Duodenal mucosa (tissue), 2 donors: ENCODE results near the gene GRID1.

Source experiments
- H3K27ac ChIP-seq: one replicate; pipeline ENCODE4 v1.7.0; 2013; ENCODE audit warnings: low read depth, low read length
- H3K27me3 ChIP-seq, 2 donors: one replicate each; pipeline ENCODE4 v1.7.0; 2013; ENCODE audit warnings: low read length in 2 of 2, control low read depth in 1 of 2; ENCODE audit not compliant: insufficient read depth in 2 of 2, control insufficient read depth in 1 of 2
- H3K36me3 ChIP-seq, 2 donors: one replicate each; pipeline ENCODE4 v1.7.0; 2013; ENCODE audit warnings: low read length in 2 of 2, control low read depth in 1 of 2; ENCODE audit not compliant: insufficient read depth in 2 of 2, control insufficient read depth in 1 of 2
- H3K4me1 ChIP-seq, 2 donors: one replicate each; pipeline ENCODE4 v1.7.0; 2013; ENCODE audit warnings: low read length in 2 of 2, control low read depth in 1 of 2; ENCODE audit not compliant: insufficient read depth in 2 of 2, control insufficient read depth in 1 of 2
- H3K4me3 ChIP-seq, 2 donors: one replicate each; pipeline ENCODE4 v1.7.0; 2013; ENCODE audit warnings: low read length in 2 of 2, low read depth in 1 of 2
- H3K9ac ChIP-seq, 2 donors: one replicate each; pipeline ENCODE4 v1.7.0; 2013; ENCODE audit warnings: low read length in 2 of 2, low read depth in 1 of 2
- H3K9me3 ChIP-seq, 2 donors: one replicate each; pipeline ENCODE4 v1.7.0; 2013; ENCODE audit warnings: low read length in 2 of 2, control low read depth in 1 of 2; ENCODE audit not compliant: control insufficient read depth in 1 of 2

The GRID1 gene

DNA sequence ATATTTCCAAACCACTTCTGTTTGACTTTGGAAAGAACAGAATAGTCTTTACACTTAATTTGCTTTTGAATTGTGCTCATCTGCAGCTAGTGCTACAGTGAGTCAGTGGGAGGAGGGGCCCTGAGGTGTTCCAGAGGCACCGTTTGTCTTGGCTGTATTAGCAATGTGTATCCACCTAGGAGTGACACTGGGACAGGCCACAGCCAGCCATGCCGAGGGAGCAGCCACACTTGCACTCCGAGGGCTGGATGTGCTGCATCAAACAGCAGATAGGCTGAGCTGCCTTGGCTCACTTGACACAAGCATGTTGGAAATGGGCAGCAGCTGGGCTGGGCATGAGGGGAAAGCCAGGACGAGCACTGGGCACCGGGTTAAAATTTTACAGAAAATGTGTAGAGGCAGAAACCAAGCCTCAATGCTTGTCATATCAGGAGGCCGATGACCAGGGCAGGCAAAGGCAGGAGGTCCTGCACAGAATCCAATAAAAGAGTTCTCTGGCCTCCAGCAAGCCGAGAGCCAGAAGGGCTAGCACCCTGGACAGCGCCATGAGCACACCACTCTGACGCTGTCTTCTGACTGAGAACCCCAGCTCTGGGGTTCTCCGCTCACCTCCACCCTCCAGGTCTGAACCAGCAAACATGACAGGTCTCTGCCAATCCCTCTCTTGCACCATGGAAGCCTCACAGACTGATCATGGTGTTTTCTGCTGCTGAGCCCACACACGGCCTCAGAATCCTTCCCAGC lies 163.3 kb downstream of the GRID1 start:
- Histone ChIP-seq H3K9me3 (no peaks in the 10 kb centered on the region), H3K27ac (no peak overlapping the region), H3K27me3 (no peaks in the 10 kb centered on the region), H3K9ac (no peak overlapping the region), H3K4me1 (no peaks in the 10 kb centered on the region), H3K4me3 (no peak overlapping the region), H3K36me3 (no peaks in the 10 kb centered on the region)

DNA sequence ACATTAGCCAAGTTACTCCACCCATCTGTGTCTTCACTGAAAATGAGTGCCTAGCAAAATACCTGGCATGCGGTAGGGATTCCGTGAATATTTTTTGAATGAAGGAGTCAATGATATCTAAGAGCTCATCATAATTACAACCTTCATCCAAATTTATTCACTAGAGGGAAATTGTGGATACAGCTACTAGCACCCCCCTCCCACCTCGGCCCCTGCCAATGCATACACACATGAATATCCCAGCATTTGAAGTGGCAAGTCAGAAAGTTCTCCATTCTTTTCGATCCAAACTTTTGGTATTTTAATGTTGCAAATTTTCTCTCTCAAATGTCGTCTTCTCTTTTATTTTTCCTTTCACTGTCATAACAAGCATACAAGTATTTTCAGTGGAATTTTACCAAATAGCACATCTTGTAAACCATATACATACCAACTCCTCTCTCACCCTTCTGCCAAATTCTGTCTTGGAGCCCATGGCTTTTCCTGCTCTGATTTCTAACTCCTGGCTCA lies 164.3 kb downstream of the GRID1 start:
- Histone ChIP-seq H3K4me3 (no peak overlapping the region), H3K9ac (no peak overlapping the region), H3K36me3 (no peaks in the 10 kb centered on the region), H3K4me1 (no peaks in the 10 kb centered on the region), H3K27me3 (no peaks in the 10 kb centered on the region), H3K9me3 (no peaks in the 10 kb centered on the region), H3K27ac (no peak overlapping the region)

DNA sequence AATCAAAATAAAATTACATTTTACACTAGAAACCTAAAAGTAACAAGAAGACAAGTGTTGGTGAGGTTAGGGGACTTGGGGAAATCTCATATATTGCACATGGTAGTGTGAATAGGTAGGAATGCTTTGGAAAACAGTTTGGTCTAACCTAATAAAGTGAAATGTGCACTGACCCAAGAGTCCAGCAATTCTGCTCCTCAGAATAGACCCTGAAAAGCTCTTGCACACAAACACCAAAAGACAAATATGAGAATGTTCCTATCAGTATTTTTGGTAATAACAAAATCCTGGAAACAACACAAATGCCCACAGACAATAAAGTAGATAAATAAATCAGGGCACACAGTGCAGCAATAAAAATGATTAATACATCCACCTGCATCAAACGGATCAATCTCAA lies 165.7 kb downstream of the GRID1 start:
- Histone ChIP-seq H3K4me1 (no peaks in the 10 kb centered on the region), H3K9ac (no peak overlapping the region), H3K9me3 (no peaks in the 10 kb centered on the region), H3K27ac (no peak overlapping the region), H3K36me3 (no peaks in the 10 kb centered on the region), H3K4me3 (no peak overlapping the region), H3K27me3 (peaks cover 0 to 2% of the 10 kb centered on the region in 2 donors)

DNA sequence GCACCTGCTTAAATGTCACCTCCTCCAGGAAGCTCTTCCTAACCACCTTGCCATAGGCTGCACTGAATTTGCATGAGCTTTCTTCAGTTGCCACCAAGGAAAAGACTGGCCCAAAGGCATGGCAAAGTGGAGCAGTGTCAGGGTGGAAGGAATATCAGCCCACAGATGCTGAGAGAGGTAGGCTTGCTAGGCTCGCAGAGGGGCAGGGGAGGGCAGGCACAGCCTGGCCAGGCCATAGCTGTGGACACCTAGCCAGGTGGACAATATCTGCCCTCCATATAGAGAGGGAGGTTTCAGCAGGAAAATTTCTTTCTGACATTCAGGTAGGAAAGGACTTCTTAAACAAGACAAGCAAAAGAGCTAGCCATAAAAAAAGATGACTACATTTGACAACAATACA lies 166.3 kb downstream of the GRID1 start:
- Histone ChIP-seq H3K27ac (no peak overlapping the region), H3K9ac (no peak overlapping the region), H3K36me3 (no peaks in the 10 kb centered on the region), H3K4me1 (no peaks in the 10 kb centered on the region), H3K4me3 (no peak overlapping the region), H3K9me3 (no peaks in the 10 kb centered on the region), H3K27me3 (peaks cover 0 to 2% of the 10 kb centered on the region in 2 donors)

DNA sequence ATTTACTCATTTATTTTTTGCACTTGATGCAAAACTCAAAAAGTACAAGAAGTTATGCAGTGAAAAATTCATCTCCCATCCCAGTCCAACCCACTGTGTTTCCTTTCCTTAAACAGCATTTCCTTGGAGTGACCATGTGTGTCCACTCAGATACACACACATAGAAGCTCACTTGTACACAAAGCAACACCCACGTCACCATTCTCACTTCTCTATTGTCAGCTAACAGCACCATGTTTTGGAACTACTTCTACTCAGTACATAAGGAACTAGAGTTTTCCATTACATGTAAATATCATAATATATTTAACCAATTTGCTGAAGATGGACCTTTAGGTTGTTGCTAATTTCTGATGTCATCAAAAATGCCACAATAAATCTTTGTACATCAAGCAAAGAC lies 167.6 kb downstream of the GRID1 start:
- Histone ChIP-seq H3K4me3 (no peak overlapping the region), H3K36me3 (no peaks in the 10 kb centered on the region), H3K27me3 (peaks cover 0 to 2% of the 10 kb centered on the region in 2 donors), H3K9me3 (no peaks in the 10 kb centered on the region), H3K4me1 (no peaks in the 10 kb centered on the region), H3K9ac (no peak overlapping the region), H3K27ac (no peak overlapping the region)

DNA sequence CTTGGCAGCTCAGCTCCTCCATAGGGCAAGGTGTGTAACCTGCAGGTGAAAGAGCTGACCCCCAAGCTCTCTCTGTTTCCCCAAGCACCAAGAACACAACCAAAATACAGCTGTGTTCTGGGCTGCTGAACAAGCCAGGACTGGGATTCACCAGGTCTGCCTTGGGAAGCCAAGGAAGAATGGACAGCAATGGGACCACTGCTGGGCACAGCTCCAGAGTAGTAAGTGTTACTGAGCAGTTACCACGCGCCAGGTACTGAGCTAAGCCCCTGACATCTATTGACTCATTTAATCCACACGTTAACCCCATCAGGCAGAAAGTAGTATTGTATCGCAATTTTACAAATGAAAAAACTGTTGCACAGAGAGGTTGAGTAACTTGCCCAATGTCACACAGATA lies 168.3 kb downstream of the GRID1 start:
- no peaks in the 10 kb centered on the region for H3K9me3 ChIP-seq
- no peaks in the 10 kb centered on the region for H3K36me3 ChIP-seq
- no peak overlapping the region for H3K4me3 ChIP-seq
- H3K27ac ChIP-seq, result no peak overlapping the region
- H3K27me3 ChIP-seq, result peaks cover 0 to 2% of the 10 kb centered on the region in 2 donors
- H3K9ac ChIP-seq, result no peak overlapping the region
- H3K4me1 ChIP-seq, result no peaks in the 10 kb centered on the region

DNA sequence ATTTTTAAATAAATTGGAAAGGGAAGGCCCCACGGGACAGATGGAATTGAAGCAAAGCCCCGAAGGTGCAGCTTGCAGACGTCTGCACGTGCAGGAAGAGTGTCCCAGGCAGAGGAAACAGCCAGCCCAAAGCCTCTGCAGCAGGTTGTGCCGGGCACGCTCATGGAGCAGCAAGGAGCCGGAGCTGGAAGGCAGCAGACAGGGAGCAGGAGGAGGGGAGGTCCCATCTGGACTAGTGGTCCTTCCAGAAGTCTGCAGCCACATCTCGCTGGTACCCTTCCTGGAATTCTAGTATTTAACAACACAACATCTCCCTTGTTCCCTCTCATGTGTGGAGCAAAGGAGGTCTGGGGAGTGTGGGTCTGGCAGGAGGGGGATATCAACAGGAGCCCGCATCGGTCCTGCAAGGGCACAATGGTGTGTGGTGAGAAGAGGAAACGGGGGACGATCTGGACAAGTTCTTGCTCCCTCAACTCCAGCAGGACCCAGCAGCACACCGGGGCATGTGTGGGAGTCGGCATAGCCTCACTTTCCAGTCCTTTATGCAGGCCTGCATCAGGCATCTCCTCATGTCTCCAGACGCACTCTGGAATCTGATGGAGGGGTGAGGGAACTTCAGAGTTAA lies 169.3 kb downstream of the GRID1 start:
- no peaks in the 10 kb centered on the region for H3K9me3 ChIP-seq
- no peak overlapping the region for H3K27ac ChIP-seq
- no peak overlapping the region for H3K9ac ChIP-seq
- H3K36me3 ChIP-seq, result no peaks in the 10 kb centered on the region
- peaks cover 0 to 2% of the 10 kb centered on the region in 2 donors for H3K27me3 ChIP-seq
- no peaks in the 10 kb centered on the region for H3K4me1 ChIP-seq
- H3K4me3 ChIP-seq, result no peak overlapping the region

DNA sequence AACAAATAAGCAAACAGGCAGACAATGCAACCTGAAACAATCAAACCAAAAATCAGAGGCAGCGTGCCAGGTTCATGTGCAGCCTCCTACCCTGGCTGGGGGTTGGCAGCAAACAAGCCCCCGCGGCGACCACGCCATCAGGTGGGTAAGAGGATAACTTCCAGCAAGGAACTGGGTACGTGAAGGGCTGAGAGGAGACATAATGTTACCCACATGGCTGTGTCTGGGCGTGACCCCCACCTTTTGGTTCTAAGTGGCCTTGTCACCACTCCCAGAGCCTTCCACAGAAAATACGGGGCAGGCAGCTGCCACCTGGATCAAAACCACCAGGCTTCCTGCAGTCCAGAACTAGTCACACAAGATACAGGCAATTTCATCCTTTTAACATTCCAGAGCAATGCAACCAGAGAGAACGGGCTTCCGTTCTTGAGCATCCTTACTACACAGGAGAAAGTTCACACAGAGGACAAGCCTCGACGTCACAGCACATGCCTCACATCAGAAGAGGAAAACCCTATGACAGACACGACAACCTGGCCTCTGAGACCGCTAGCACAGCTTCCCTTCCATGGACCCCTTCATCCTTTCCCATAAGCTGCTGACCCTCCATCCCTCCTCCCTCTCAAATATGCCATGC lies 171.0 kb downstream of the GRID1 start:
- Histone ChIP-seq H3K9ac (no peak overlapping the region), H3K9me3 (no peaks in the 10 kb centered on the region), H3K36me3 (no peaks in the 10 kb centered on the region), H3K4me1 (no peaks in the 10 kb centered on the region), H3K27ac (no peak overlapping the region), H3K27me3 (peaks cover 0 to 2% of the 10 kb centered on the region in 2 donors), H3K4me3 (no peak overlapping the region)

DNA sequence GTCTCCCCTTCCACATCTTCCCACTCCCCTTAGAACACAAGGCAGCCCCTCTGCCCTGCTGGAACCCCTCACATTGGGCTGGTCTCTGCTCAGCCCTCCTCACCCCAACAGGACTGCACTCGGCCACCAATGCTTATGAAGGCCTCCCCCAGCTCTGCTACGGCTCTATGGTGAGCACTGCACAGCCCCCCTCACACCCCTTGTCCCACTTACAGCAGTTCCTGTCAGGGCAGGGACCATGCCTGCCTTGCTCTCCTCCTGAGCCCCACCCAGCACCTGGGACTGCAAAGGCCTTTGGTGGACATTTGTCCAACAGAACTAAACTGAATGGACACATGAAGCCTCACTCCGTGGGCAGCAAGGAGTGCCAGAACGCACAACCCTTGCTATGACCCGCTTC lies 171.9 kb downstream of the GRID1 start:
- Histone ChIP-seq H3K9me3 (no peaks in the 10 kb centered on the region), H3K4me3 (no peak overlapping the region), H3K9ac (no peak overlapping the region), H3K4me1 (no peaks in the 10 kb centered on the region), H3K27me3 (peaks cover 0 to 2% of the 10 kb centered on the region in 2 donors), H3K27ac (no peak overlapping the region), H3K36me3 (no peaks in the 10 kb centered on the region)

DNA sequence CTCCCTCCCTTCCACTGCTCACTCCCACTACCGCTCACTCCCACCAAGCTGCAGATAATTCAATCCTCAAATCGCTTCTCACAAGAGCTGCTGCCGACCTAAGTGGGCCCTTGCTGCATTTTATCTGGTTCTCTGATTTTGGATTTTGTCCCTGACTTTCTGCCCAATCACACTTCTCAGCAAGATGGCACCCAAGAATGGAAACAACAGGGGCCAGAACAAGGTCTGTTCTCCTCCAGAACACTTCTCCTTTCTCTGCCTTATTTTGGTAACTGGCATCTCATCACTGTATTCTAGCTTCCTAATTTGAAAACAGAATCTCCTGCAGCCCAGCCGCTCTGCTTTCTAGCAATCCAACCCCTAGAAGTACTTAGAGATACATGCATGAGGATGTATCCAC lies 172.8 kb downstream of the GRID1 start:
- Histone ChIP-seq H3K4me3 (no peak overlapping the region), H3K9me3 (no peaks in the 10 kb centered on the region), H3K4me1 (no peaks in the 10 kb centered on the region), H3K27me3 (peaks cover 0 to 2% of the 10 kb centered on the region in 2 donors), H3K9ac (no peak overlapping the region), H3K27ac (no peak overlapping the region), H3K36me3 (no peaks in the 10 kb centered on the region)
